Panc1 (cell line): Measurements from ENCODE around the gene ITPKB. TPM values are rescaled to one million over a fixed set of nuclear protein-coding genes. Genes with fewer than 3 reads are reported as not detected.

Source experiments
- ATAC-seq: fragments of 200-7000 bp; cut with Tn5 transposase; 2 replicates; pipeline ENCODE4 v1.9.1; 2020; ENCODE audit warnings: mild to moderate bottlenecking, moderate library complexity
- BruUV-seq: library from RNA; stranded (reverse); fragments of 400-500 nt; replicated peaks from 2 replicates; lab custom pipeline; 2021; lab: Mats Ljungman, UMichigan
- CTCF ChIA-PET: fragments of 300-600 bp; sonication (Branson Sonifier 250); formaldehyde crosslinking; loops from one replicate; lab custom pipeline; 2022; ENCODE audit warnings: antibody characterized with exemption; lab: Charles Lee
- POLR2A ChIA-PET: fragments of 300-600 bp; sonication (Branson Sonifier 250); formaldehyde crosslinking; loops from one replicate; lab custom pipeline; 2022; ENCODE audit warnings: antibody characterized with exemption; lab: Charles Lee
- DNase-seq: peaks from one replicate; pipeline ENCODE4 v3.0.0-alpha.2; 2010; ENCODE audit warnings: low read depth, low spot score
- H3K27ac ChIP-seq: 2 replicates; pipeline ENCODE4 v1.5.1; 2011; ENCODE audit warnings: mild to moderate bottlenecking, low read length, inconsistent platforms
- H3K27me3 ChIP-seq: fragments of 200-500 bp; sonication (Bioruptor generic); 2 replicates; pipeline ENCODE4 v1.6.0; 2014; ENCODE audit warnings: low read length, inconsistent platforms; ENCODE audit not compliant: control insufficient read depth, insufficient read depth
- H3K36me3 ChIP-seq: fragments of 200-500 bp; sonication (Bioruptor generic); 2 replicates; pipeline ENCODE4 v1.5.1; 2014; ENCODE audit warnings: inconsistent platforms, mild to moderate bottlenecking, low read length, moderate library complexity; ENCODE audit not compliant: control insufficient read depth, insufficient read depth
- H3K4me1 ChIP-seq: 2 replicates; pipeline ENCODE4 v1.5.1; 2011; ENCODE audit warnings: inconsistent platforms, mild to moderate bottlenecking, low read length, moderate library complexity; ENCODE audit not compliant: control insufficient read depth, insufficient read depth
- H3K4me3 ChIP-seq, 2 experiments: 2 replicates each; pipeline ENCODE4 v1.5.1; 2011 to 2012; ENCODE audit warnings: low read depth in 2 of 2, low read length in 2 of 2, mild to moderate bottlenecking in 2 of 2, inconsistent platforms in 1 of 2, moderate library complexity in 1 of 2
- H3K9me3 ChIP-seq: fragments of 200-500 bp; sonication (Bioruptor generic); 2 replicates; pipeline ENCODE4 v1.5.1; 2014; ENCODE audit warnings: low read depth, mild to moderate bottlenecking, inconsistent platforms, low read length, moderate library complexity; ENCODE audit not compliant: control insufficient read depth, insufficient read depth
- POLR2AphosphoS5 ChIP-seq: IDR thresholded peaks from 2 replicates; pipeline ENCODE4 v1.6.1; 2012; ENCODE audit warnings: mild to moderate bottlenecking, low read depth, low read length, moderate library complexity
- SIN3A ChIP-seq: IDR thresholded peaks from 2 replicates; pipeline ENCODE4 v1.6.1; 2012; ENCODE audit warnings: low read depth, mild to moderate bottlenecking, low read length, moderate library complexity, borderline replicate concordance; ENCODE audit not compliant: insufficient read depth
- TCF7L2 ChIP-seq: IDR thresholded peaks from 2 replicates; pipeline ENCODE4 v1.6.1; 2011; ENCODE audit warnings: mild to moderate bottlenecking, low read depth, low read length, inconsistent platforms
- in situ Hi-C: cut with HindIII; loops from 2 replicates; pipeline ENCODE4 v1.10.0; 2016; ENCODE audit warnings: low sequenced_read_pairs, low pct_unique_long_range_greater_than_20kb
- intact Hi-C: fragments of 100-400 bp; cut with micrococcal nuclease; formaldehyde crosslinking; loops from one replicate; pipeline ENCODE4 v1.10.0; 2022; ENCODE audit not compliant: unreplicated experiment
- total RNA-seq: library from RNA; stranded (reverse); gene quantifications from one replicate; pipeline ENCODE4 v1.2.1, GENCODE V29; 2021; ENCODE audit not compliant: unreplicated experiment
- TF ChIP-seq, protein P1 (sequence below), 2 experiments: IDR thresholded peaks; 2 replicates each; pipeline ENCODE4 v1.6.1; 2011 to 2012; ENCODE audit warnings: low read depth in 2 of 2, control low read depth in 1 of 2, low read length in 1 of 2, mild to moderate bottlenecking in 1 of 2, moderate library complexity in 1 of 2; ENCODE audit not compliant: insufficient read depth in 1 of 2
- TF ChIP-seq, protein P2 (sequence below): fragments of 450-650 bp; IDR thresholded peaks from 2 replicates; pipeline ENCODE4 v1.5.1; 2017; ENCODE audit warnings: mild to moderate bottlenecking

ITPKB gene
- total RNA-seq, 1 experiment from 2014 or later = 10.9 TPM

DNA sequence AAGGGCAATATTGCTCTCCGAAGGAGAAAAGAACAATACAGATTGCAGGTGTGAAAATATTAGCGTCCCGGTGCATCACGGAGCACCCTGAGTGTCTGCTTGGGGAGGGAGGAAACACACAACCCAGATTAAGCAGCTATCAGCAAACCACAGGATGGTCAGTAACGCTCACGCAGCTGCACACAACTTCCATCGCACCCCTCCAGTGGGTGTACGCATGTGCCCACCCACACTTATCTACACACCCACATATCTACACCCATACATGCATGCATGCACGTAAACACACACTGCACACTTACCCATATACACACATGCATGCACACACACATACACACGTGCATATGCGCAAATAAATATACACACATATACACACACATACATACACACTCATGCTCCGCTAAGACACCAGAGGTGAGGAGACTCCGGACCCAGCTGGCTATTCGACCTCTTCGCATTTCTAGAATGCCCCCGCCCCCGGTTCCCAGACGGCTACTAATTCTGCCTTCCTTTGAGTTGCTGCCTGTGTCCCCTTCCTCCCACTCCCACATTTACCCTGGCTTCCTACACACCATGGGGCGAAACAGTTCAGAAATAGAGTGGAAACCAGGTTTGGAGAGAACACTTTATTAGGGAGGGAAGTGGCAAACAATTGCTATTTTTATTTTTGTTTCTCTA lies 26.2 kb downstream of the ITPKB start:
- in situ Hi-C loops = no loop called here
- H3K4me1 ChIP-seq = peaks cover 10% of the 10 kb centered on the region
- H3K4me3 ChIP-seq = no peak overlapping the region
- no TSS peak for BruUV-seq
- TF ChIP-seq, protein P1, sequence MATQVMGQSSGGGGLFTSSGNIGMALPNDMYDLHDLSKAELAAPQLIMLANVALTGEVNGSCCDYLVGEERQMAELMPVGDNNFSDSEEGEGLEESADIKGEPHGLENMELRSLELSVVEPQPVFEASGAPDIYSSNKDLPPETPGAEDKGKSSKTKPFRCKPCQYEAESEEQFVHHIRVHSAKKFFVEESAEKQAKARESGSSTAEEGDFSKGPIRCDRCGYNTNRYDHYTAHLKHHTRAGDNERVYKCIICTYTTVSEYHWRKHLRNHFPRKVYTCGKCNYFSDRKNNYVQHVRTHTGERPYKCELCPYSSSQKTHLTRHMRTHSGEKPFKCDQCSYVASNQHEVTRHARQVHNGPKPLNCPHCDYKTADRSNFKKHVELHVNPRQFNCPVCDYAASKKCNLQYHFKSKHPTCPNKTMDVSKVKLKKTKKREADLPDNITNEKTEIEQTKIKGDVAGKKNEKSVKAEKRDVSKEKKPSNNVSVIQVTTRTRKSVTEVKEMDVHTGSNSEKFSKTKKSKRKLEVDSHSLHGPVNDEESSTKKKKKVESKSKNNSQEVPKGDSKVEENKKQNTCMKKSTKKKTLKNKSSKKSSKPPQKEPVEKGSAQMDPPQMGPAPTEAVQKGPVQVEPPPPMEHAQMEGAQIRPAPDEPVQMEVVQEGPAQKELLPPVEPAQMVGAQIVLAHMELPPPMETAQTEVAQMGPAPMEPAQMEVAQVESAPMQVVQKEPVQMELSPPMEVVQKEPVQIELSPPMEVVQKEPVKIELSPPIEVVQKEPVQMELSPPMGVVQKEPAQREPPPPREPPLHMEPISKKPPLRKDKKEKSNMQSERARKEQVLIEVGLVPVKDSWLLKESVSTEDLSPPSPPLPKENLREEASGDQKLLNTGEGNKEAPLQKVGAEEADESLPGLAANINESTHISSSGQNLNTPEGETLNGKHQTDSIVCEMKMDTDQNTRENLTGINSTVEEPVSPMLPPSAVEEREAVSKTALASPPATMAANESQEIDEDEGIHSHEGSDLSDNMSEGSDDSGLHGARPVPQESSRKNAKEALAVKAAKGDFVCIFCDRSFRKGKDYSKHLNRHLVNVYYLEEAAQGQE (IDR thresholded peaks at IDR 0.05; ENCODE audit: insufficient read depth in 1 of 2, low read depth in 2 of 2, low read length in 1 of 2) = no peak
- no peak for TF ChIP-seq POLR2AphosphoS5
- TF ChIP-seq, protein P2, sequence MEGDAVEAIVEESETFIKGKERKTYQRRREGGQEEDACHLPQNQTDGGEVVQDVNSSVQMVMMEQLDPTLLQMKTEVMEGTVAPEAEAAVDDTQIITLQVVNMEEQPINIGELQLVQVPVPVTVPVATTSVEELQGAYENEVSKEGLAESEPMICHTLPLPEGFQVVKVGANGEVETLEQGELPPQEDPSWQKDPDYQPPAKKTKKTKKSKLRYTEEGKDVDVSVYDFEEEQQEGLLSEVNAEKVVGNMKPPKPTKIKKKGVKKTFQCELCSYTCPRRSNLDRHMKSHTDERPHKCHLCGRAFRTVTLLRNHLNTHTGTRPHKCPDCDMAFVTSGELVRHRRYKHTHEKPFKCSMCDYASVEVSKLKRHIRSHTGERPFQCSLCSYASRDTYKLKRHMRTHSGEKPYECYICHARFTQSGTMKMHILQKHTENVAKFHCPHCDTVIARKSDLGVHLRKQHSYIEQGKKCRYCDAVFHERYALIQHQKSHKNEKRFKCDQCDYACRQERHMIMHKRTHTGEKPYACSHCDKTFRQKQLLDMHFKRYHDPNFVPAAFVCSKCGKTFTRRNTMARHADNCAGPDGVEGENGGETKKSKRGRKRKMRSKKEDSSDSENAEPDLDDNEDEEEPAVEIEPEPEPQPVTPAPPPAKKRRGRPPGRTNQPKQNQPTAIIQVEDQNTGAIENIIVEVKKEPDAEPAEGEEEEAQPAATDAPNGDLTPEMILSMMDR = no peak
- TF ChIP-seq TCF7L2 = no peak
- TF ChIP-seq SIN3A = no peak
- no peaks in the 10 kb centered on the region for H3K36me3 ChIP-seq
- H3K9me3 ChIP-seq = peaks cover 4% of the 10 kb centered on the region; the same call in 1 of the 2 replicates
- no peak for DNase-seq
- intact Hi-C loops = no loop called here
- no peak for ATAC-seq
- H3K27me3 ChIP-seq = no peaks in the 10 kb centered on the region
- POLR2A ChIA-PET = no interaction called here
- H3K27ac ChIP-seq = no peak overlapping the region
- CTCF ChIA-PET = interaction anchor here (0.5 kb wide), 1 partner anchor 16 kb away, joined by 6 read pairs; no protein-coding TSS in a partner anchor

GRCh38 chr1:226711976-226712741 lies 26.9 kb downstream of the ITPKB start:
- CTCF ChIA-PET = interaction anchor here (0.5 to 0.6 kb wide), 2 partner anchors 17 to 30 kb away, joined by 3 to 6 read pairs; no protein-coding TSS in a partner anchor
- Histone ChIP-seq H3K27me3 (no peaks in the 10 kb centered on the region), H3K9me3 (peaks cover 4% of the 10 kb centered on the region; the same call in 1 of the 2 replicates), H3K4me1 (peaks cover 7% of the 10 kb centered on the region), H3K4me3 (no peak overlapping the region), H3K27ac (no peak overlapping the region), H3K36me3 (no peaks in the 10 kb centered on the region)
- BruUV-seq = no TSS peak
- intact Hi-C loops (no loop called here), in situ Hi-C loops (no loop called here)
- DNase-seq (no peak), ATAC-seq (no peak)
- no peak for TF ChIP-seq TCF7L2
- no peak for TF ChIP-seq POLR2AphosphoS5
- TF ChIP-seq, protein P1 (IDR thresholded peaks at IDR 0.05; ENCODE audit: insufficient read depth in 1 of 2, low read depth in 2 of 2, low read length in 1 of 2) = no peak
- TF ChIP-seq SIN3A = no peak
- TF ChIP-seq, protein P2 = no peak
- POLR2A ChIA-PET = no interaction called here
